RWPE2 (cell line): ENCODE data around the gene RCC1.
A peak's percentile ranks its signal among the peaks of the same experiment; 100 is the strongest.
"Not testable (repeated sequence)": the region's sequence is repeated elsewhere in the genome, so short reads cannot be mapped to it uniquely, and the experiment has no call there.

Experiments used
- ATAC-seq: fragments of 200-7000 bp; cut with Tn5 transposase; 3 replicates; pipeline ENCODE4 v1.9.1; 2021; ENCODE audit warnings: low read depth
- DNase-seq: peaks from one replicate; pipeline ENCODE4 v3.0.0-alpha.2; 2020; ENCODE audit warnings: low spot score
- H3K27ac ChIP-seq: fragments of 450-650 bp; 2 replicates; pipeline ENCODE4 v1.5.1; 2017; ENCODE audit warnings: mild to moderate bottlenecking; ENCODE audit not compliant: poor library complexity, severe bottlenecking
- H3K27me3 ChIP-seq: fragments of 250-450 bp; sonication (Bioruptor Pico); 2 replicates; pipeline ENCODE4 v1.5.1; 2021; ENCODE audit warnings: mild to moderate bottlenecking, moderate library complexity; ENCODE audit not compliant: insufficient read depth, poor library complexity, severe bottlenecking
- H3K36me3 ChIP-seq: fragments of 250-450 bp; sonication (Bioruptor Pico); 2 replicates; pipeline ENCODE4 v1.5.1; 2020; ENCODE audit warnings: low read depth, mild to moderate bottlenecking, moderate library complexity
- H3K4me1 ChIP-seq: fragments of 250-450 bp; sonication (Bioruptor Pico); 2 replicates; pipeline ENCODE4 v1.5.1; 2021; ENCODE audit warnings: mild to moderate bottlenecking, moderate library complexity; ENCODE audit not compliant: insufficient read depth, poor library complexity, severe bottlenecking
- H3K4me3 ChIP-seq: fragments of 250-450 bp; sonication (Bioruptor Pico); 2 replicates; pipeline ENCODE4 v1.5.1; 2021; ENCODE audit warnings: mild to moderate bottlenecking, moderate library complexity; ENCODE audit not compliant: severe bottlenecking
- H3K9me3 ChIP-seq: fragments of 250-450 bp; sonication (Bioruptor Pico); 2 replicates; pipeline ENCODE4 v1.5.1; 2021; ENCODE audit warnings: mild to moderate bottlenecking, moderate library complexity; ENCODE audit not compliant: severe bottlenecking
- CTCF ChIP-seq: fragments of 450-650 bp; IDR thresholded peaks from one replicate; pipeline ENCODE4 v1.5.1; 2017; ENCODE audit warnings: mild to moderate bottlenecking, moderate library complexity; ENCODE audit not compliant: poor library complexity, severe bottlenecking

RCC1 gene

GRCh38 chr1:28510273-28510969 lies 4.6 kb downstream of the RCC1 start:
- no peak overlapping the region for H3K4me3 ChIP-seq
- peaks cover 79% of the 10 kb centered on the region for H3K36me3 ChIP-seq
- no peak for DNase-seq
- ATAC-seq, result peak; percentile 24
- no peaks in the 10 kb centered on the region for H3K9me3 ChIP-seq
- peak overlapping the region; percentile 99 for H3K27ac ChIP-seq
- TF ChIP-seq CTCF, result no peak
- H3K27me3 ChIP-seq, result no peaks in the 10 kb centered on the region
- H3K4me1 ChIP-seq, result peaks cover 23% of the 10 kb centered on the region

- H3K36me3 ChIP-seq, result peaks cover 78% of the 10 kb centered on the region
- no peak; the same call in 2 of the 3 replicates for ATAC-seq
- peaks cover 23% of the 10 kb centered on the region for H3K4me1 ChIP-seq
- TF ChIP-seq CTCF, result no peak
- DNase-seq, result no peak
- H3K9me3 ChIP-seq, result no peaks in the 10 kb centered on the region
- H3K27me3 ChIP-seq, result no peaks in the 10 kb centered on the region
- no peak overlapping the region for H3K4me3 ChIP-seq
- H3K27ac ChIP-seq, result peak overlapping the region; percentile 99
Measured at GRCh38 chr1:28510970-28511440, 5.2 kb downstream of the RCC1 start.

GRCh38 chr1:28512058-28512611 lies 6.3 kb downstream of the RCC1 start:
- Histone ChIP-seq H3K9me3 (no peaks in the 10 kb centered on the region), H3K27ac (peak overlapping the region; percentile 99), H3K36me3 (peaks cover 66% of the 10 kb centered on the region), H3K4me1 (peaks cover 23% of the 10 kb centered on the region), H3K27me3 (no peaks in the 10 kb centered on the region), H3K4me3 (no peak overlapping the region)
- 0 out of 3 replicates have a peak, but pooled peaks have one; percentile 0 for ATAC-seq
- no peak for DNase-seq
- TF ChIP-seq CTCF, result no peak

GRCh38 chr1:28514445-28514933 lies 8.6 kb downstream of the RCC1 start:
- H3K27me3 ChIP-seq, H3K4me1 ChIP-seq, H3K9me3 ChIP-seq, H3K4me3 ChIP-seq, DNase-seq, ATAC-seq: not testable (repeated sequence)
- Histone ChIP-seq H3K27ac (peak overlapping the region; percentile 99), H3K36me3 (peaks cover 43% of the 10 kb centered on the region)

- Histone ChIP-seq H3K9me3 (no peaks in the 10 kb centered on the region), H3K27me3 (no peaks in the 10 kb centered on the region), H3K36me3 (peaks cover 22% of the 10 kb centered on the region), H3K4me3 (no peak overlapping the region), H3K27ac (peak overlapping the region; percentile 99), H3K4me1 (no peaks in the 10 kb centered on the region)
- no peak for DNase-seq
- no peak for ATAC-seq
- TF ChIP-seq CTCF, result no peak
Measured at GRCh38 chr1:28516518-28516956, 10.7 kb downstream of the RCC1 start.
